ENCODE data around the gene SCTR. TPM values are rescaled to one million over a fixed set of nuclear protein-coding genes. Genes with fewer than 3 reads are reported as not detected.
A peak's percentile ranks its signal among the peaks of the same experiment; 100 is the strongest.
"Not testable (repeated sequence)": the region's sequence is repeated elsewhere in the genome, so short reads cannot be mapped to it uniquely, and the experiment has no call there.

The SCTR gene
- total RNA-seq, 1 donor from 2014 or later, result 33.1 TPM

- Mint-ChIP-seq H3K36me3 (ENCODE audit: insufficient read depth) (peaks cover under 1% of the 10 kb centered on the region), H3K4me1 (ENCODE audit: low read depth) (peaks cover 8% of the 10 kb centered on the region), H3K27me3 (no peaks in the 10 kb centered on the region), H3K9me3 (ENCODE audit: low read depth) (peaks cover 15% of the 10 kb centered on the region), H3K27ac (no peak overlapping the region), H3K4me3 (ENCODE audit: low read depth) (no peak overlapping the region)
- DNase-seq (ENCODE audit: low spot score, unreplicated experiment), result no peak
- no peak for TF ChIP-seq CTCF (IDR thresholded peaks at IDR 0.05; ENCODE audit: unreplicated experiment)
These were observed 109.4 kb downstream of the SCTR start for GRCh38 chr2:119414894-119415293.

- TF ChIP-seq CTCF (IDR thresholded peaks at IDR 0.05; ENCODE audit: unreplicated experiment), result no peak
- DNase-seq (ENCODE audit: low spot score, unreplicated experiment), result no peak
- Mint-ChIP-seq H3K9me3 (ENCODE audit: low read depth) (peaks cover 18% of the 10 kb centered on the region), H3K27me3 (no peaks in the 10 kb centered on the region), H3K27ac (no peak overlapping the region), H3K4me3 (ENCODE audit: low read depth) (no peak overlapping the region), H3K36me3 (ENCODE audit: insufficient read depth) (peaks cover 2% of the 10 kb centered on the region), H3K4me1 (ENCODE audit: low read depth) (peaks cover 8% of the 10 kb centered on the region)
These were observed 114.8 kb downstream of the SCTR start for GRCh38 chr2:119409506-119409905.

GRCh38 chr2:119408221-119408619 is 116.1 kb downstream of the SCTR start:
- Mint-ChIP-seq H3K27me3 (no peaks in the 10 kb centered on the region), H3K4me3 (ENCODE audit: low read depth) (no peak overlapping the region), H3K36me3 (ENCODE audit: insufficient read depth) (peaks cover 2% of the 10 kb centered on the region), H3K4me1 (ENCODE audit: low read depth) (peaks cover 8% of the 10 kb centered on the region), H3K9me3 (ENCODE audit: low read depth) (peaks cover 15% of the 10 kb centered on the region), H3K27ac (no peak overlapping the region)
- no peak for DNase-seq (ENCODE audit: low spot score, unreplicated experiment)
- TF ChIP-seq CTCF (IDR thresholded peaks at IDR 0.05; ENCODE audit: unreplicated experiment), result no peak

- peak; percentile 85 for TF ChIP-seq CTCF (IDR thresholded peaks at IDR 0.05; ENCODE audit: unreplicated experiment)
- H3K4me3 Mint-ChIP-seq (ENCODE audit: low read depth), result no peak overlapping the region
- peaks cover 8% of the 10 kb centered on the region for H3K4me1 Mint-ChIP-seq (ENCODE audit: low read depth)
- H3K9me3 Mint-ChIP-seq (ENCODE audit: low read depth), result peaks cover 15% of the 10 kb centered on the region
- H3K27me3 Mint-ChIP-seq, result no peaks in the 10 kb centered on the region
- DNase-seq (ENCODE audit: low spot score, unreplicated experiment), result peak; percentile 37
- peaks cover 2% of the 10 kb centered on the region for H3K36me3 Mint-ChIP-seq (ENCODE audit: insufficient read depth)
- H3K27ac Mint-ChIP-seq, result no peak overlapping the region
These were observed 116.7 kb downstream of the SCTR start for GRCh38 chr2:119407430-119408220.

- DNase-seq (ENCODE audit: low spot score, unreplicated experiment), result no peak
- no peak for TF ChIP-seq CTCF (IDR thresholded peaks at IDR 0.05; ENCODE audit: unreplicated experiment)
- no peaks in the 10 kb centered on the region for H3K27me3 Mint-ChIP-seq
- peaks cover 2% of the 10 kb centered on the region for H3K36me3 Mint-ChIP-seq (ENCODE audit: insufficient read depth)
- H3K4me3 Mint-ChIP-seq (ENCODE audit: low read depth), result no peak overlapping the region
- peaks cover 7% of the 10 kb centered on the region for H3K9me3 Mint-ChIP-seq (ENCODE audit: low read depth)
- no peak overlapping the region for H3K27ac Mint-ChIP-seq
- peaks cover 8% of the 10 kb centered on the region for H3K4me1 Mint-ChIP-seq (ENCODE audit: low read depth)
These were observed 119.1 kb downstream of the SCTR start for GRCh38 chr2:119405151-119405550.

- H3K9me3 Mint-ChIP-seq (ENCODE audit: low read depth); H3K4me1 Mint-ChIP-seq (ENCODE audit: low read depth); H3K27me3 Mint-ChIP-seq; H3K36me3 Mint-ChIP-seq (ENCODE audit: insufficient read depth); H3K27ac Mint-ChIP-seq; H3K4me3 Mint-ChIP-seq (ENCODE audit: low read depth); DNase-seq (ENCODE audit: low spot score, unreplicated experiment): not testable (repeated sequence)
These were observed 120.7 kb downstream of the SCTR start for GRCh38 chr2:119403618-119404017.

Measured in progenitor cell of endocrine pancreas (in vitro differentiated cells).